Measurements from ENCODE around the gene AKR7A2. TPM values are rescaled to one million over a fixed set of nuclear protein-coding genes. Genes with fewer than 3 reads are reported as not detected.
A peak's percentile ranks its signal among the peaks of the same experiment; 100 is the strongest.

The AKR7A2 gene
- total and polyA plus RNA-seq, 7 donors, result 55.8 to 110 (median 84.1) TPM

- intact Hi-C loops (cut with DNase I), result no loop called here
- peaks cover 18 to 70% (median 36%) of the 10 kb centered on the region in 4 donors for H3K36me3 ChIP-seq
- 88 to 91% methylated on average over 33 of the region's 33 CpGs for WGBS, 2 donors
- H3K27me3 ChIP-seq, result no peaks in the 10 kb centered on the region
- no peak for DNase-seq
- H3K4me3 ChIP-seq, result no peak overlapping the region
- H3K4me1 ChIP-seq, result peaks cover 0 to 31% (median 16%) of the 10 kb centered on the region in 4 donors
- H3K27ac ChIP-seq, result peak overlapping the region in 2 of 4 donors; percentile 56 to 60
- no peaks in the 10 kb centered on the region for H3K9me3 ChIP-seq
- TF ChIP-seq POLR2A (IDR thresholded peaks at IDR 0.05) (no peak), EP300 (IDR thresholded peaks at IDR 0.05) (no peak), CTCF (IDR thresholded peaks at IDR 0.05) (no peak), POLR2AphosphoS5 (IDR thresholded peaks at IDR 0.05) (no peak)
Observed at GRCh38 chr1:19342894-19343616, 31.1 kb upstream of the AKR7A2 start.

- no peaks in the 10 kb centered on the region for H3K27me3 ChIP-seq
- peaks cover 0 to 24% (median 12%) of the 10 kb centered on the region in 4 donors for H3K4me1 ChIP-seq
- TF ChIP-seq EP300 (IDR thresholded peaks at IDR 0.05) (no peak), CTCF (IDR thresholded peaks at IDR 0.05) (no peak), POLR2AphosphoS5 (IDR thresholded peaks at IDR 0.05) (peak in 1 of 4 donors; percentile 2)
- no peak overlapping the region for H3K4me3 ChIP-seq
- 91 to 93% methylated on average over 27 of the region's 27 CpGs for WGBS, 2 donors
- no peak for DNase-seq
- H3K27ac ChIP-seq, result peak overlapping the region; percentile 38 to 60 (median 56)
- intact Hi-C loops (cut with DNase I), result no loop called here
- no peaks in the 10 kb centered on the region for H3K9me3 ChIP-seq
- peaks cover 18 to 72% (median 38%) of the 10 kb centered on the region in 4 donors for H3K36me3 ChIP-seq
Observed at GRCh38 chr1:19342062-19342750, 30.3 kb upstream of the AKR7A2 start.

- Histone ChIP-seq H3K36me3 (peaks cover 18 to 72% (median 38%) of the 10 kb centered on the region in 4 donors), H3K4me1 (peaks cover 0 to 23% (median 11%) of the 10 kb centered on the region in 4 donors), H3K27me3 (no peaks in the 10 kb centered on the region), H3K4me3 (no peak overlapping the region), H3K9me3 (no peaks in the 10 kb centered on the region), H3K27ac (peak overlapping the region; percentile 38 to 60 (median 56))
- TF ChIP-seq EP300 (IDR thresholded peaks at IDR 0.05) (no peak), CTCF (IDR thresholded peaks at IDR 0.05) (peak; percentile 69 to 91 (median 82))
- DNase-seq, result peak; percentile 84
- intact Hi-C loops (cut with DNase I), result no loop called here
- 60 to 66% methylated on average over 25 of the region's 25 CpGs for WGBS, 2 donors
Observed at GRCh38 chr1:19341201-19342061, 29.5 kb upstream of the AKR7A2 start.

GRCh38 chr1:19340387-19340937, 28.5 kb upstream of the AKR7A2 start:
- H3K9me3 ChIP-seq, result no peaks in the 10 kb centered on the region
- intact Hi-C loops (cut with DNase I), result no loop called here
- H3K4me3 ChIP-seq, result no peak overlapping the region
- no peak for TF ChIP-seq POLR2AphosphoS5 (IDR thresholded peaks at IDR 0.05)
- no peak for TF ChIP-seq CTCF (IDR thresholded peaks at IDR 0.05)
- no peak for TF ChIP-seq EP300 (IDR thresholded peaks at IDR 0.05)
- H3K36me3 ChIP-seq, result peaks cover 18 to 69% (median 37%) of the 10 kb centered on the region in 4 donors
- H3K4me1 ChIP-seq, result peaks cover 0 to 23% (median 11%) of the 10 kb centered on the region in 4 donors
- WGBS, 2 donors, result 96 to 97% methylated on average over 14 of the region's 14 CpGs
- H3K27me3 ChIP-seq, result no peaks in the 10 kb centered on the region
- H3K27ac ChIP-seq, result no peak overlapping the region
- no peak for DNase-seq
